Activated naive CD8-positive, alpha-beta T cell treated with anti-CD3 and anti-CD28 coated beads, Interleukin-2, amount 10 ng/mL, durations not matched to agents 7 days and 5 days (primary cell): Measurements from ENCODE around the gene CGA. TPM values are rescaled to one million over a fixed set of nuclear protein-coding genes. Genes with fewer than 3 reads are reported as not detected.

Experiments used
- ATAC-seq: fragments of 150-1000 bp; cut with Tn5 transposase; one replicate; pipeline ENCODE4 v1.10.0; 2021; ENCODE audit warnings: low read depth, moderate library complexity
- POLR2A ChIA-PET: fragments of 350-600 bp; sonication (Branson Sonifier 250); formaldehyde crosslinking; loops from one replicate; lab custom pipeline; 2021; ENCODE audit warnings: antibody characterized with exemption; lab: Charles Lee
- DNase-seq: peaks from one replicate; pipeline ENCODE4 v3.0.0; 2021
- H3K27ac Mint-ChIP-seq: one replicate; pipeline ENCODE4 v1.8.0; 2022; ENCODE audit warnings: mild to moderate bottlenecking, mixed read lengths
- H3K27me3 Mint-ChIP-seq: one replicate; pipeline ENCODE4 v1.8.0; 2022; ENCODE audit warnings: mild to moderate bottlenecking, moderate library complexity, mixed read lengths
- H3K36me3 Mint-ChIP-seq: one replicate; pipeline ENCODE4 v1.8.0; 2021; ENCODE audit warnings: mild to moderate bottlenecking, mixed read lengths
- H3K4me1 Mint-ChIP-seq: one replicate; pipeline ENCODE4 v1.8.0; 2021; ENCODE audit warnings: mixed read lengths
- H3K4me3 Mint-ChIP-seq: one replicate; pipeline ENCODE4 v1.8.0; 2022; ENCODE audit warnings: mild to moderate bottlenecking, moderate library complexity, mixed read lengths
- H3K9me3 Mint-ChIP-seq: one replicate; pipeline ENCODE4 v1.8.0; 2021; ENCODE audit warnings: mixed read lengths
- total RNA-seq, 2 experiments: library from RNA; stranded (reverse); gene quantifications; one replicate each; pipeline ENCODE4 v1.2.3, GENCODE V29; 2021

The CGA gene
- total RNA-seq, 2 experiments from 2014 or later, result not detected

- POLR2A ChIA-PET, result no interaction called here
- Mint-ChIP-seq H3K27ac (no peak overlapping the region), H3K36me3 (no peaks in the 10 kb centered on the region), H3K4me1 (no peaks in the 10 kb centered on the region), H3K4me3 (no peak overlapping the region), H3K9me3 (no peaks in the 10 kb centered on the region), H3K27me3 (peaks cover 27% of the 10 kb centered on the region)
- DNase-seq, result no peak
- no peak for ATAC-seq
Measured at GRCh38 chr6:87074101-87074621, 20.7 kb downstream of the CGA start.

DNA sequence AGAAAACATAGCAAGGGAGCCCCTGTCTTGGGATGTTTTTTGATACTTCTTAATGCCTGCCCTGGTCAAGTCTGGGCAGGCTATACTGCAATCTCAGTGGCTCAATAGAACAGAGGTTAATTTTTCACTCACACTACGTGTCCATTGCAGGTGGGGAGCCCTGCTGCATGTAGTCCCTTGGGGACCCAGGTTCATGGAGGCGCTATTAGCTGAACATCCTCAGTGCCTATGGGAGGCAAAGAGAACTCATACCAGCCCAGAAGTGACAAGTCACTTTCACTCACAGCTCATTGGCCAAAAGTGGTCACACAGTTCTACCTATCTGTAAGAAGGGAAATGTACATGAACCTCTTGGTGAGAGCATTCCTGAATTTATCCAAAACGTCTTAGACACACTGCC is 23.2 kb downstream of the CGA start:
- no peaks in the 10 kb centered on the region for H3K4me1 Mint-ChIP-seq
- POLR2A ChIA-PET, result no interaction called here
- no peak for ATAC-seq
- no peak overlapping the region for H3K27ac Mint-ChIP-seq
- DNase-seq, result no peak
- no peaks in the 10 kb centered on the region for H3K9me3 Mint-ChIP-seq
- H3K4me3 Mint-ChIP-seq, result no peak overlapping the region
- H3K27me3 Mint-ChIP-seq, result peaks cover 37% of the 10 kb centered on the region
- no peaks in the 10 kb centered on the region for H3K36me3 Mint-ChIP-seq

DNA sequence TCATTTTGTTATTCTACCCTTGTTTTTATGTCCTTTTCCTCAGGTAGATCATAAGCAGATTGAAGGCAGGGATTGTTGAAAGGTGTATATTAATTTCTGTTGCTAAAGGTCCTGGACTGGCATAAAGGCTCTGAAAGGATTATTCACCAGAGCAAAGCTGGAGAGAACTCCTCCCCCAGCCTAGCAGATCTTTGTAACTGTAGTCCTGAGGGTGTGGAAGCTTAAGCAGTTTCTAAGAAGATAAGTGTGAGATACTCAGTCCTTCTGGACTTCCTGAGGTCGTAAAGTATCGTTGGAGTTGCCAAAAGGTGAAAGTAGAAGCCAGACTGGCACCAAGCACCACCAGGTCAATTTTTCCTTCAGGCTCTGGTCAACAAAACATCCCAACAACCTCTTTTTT is 24.2 kb downstream of the CGA start:
- Mint-ChIP-seq H3K27me3 (peaks cover 40% of the 10 kb centered on the region), H3K4me1 (no peaks in the 10 kb centered on the region), H3K4me3 (no peak overlapping the region), H3K27ac (no peak overlapping the region), H3K9me3 (no peaks in the 10 kb centered on the region), H3K36me3 (no peaks in the 10 kb centered on the region)
- POLR2A ChIA-PET, result no interaction called here
- DNase-seq (no peak), ATAC-seq (no peak)

DNA sequence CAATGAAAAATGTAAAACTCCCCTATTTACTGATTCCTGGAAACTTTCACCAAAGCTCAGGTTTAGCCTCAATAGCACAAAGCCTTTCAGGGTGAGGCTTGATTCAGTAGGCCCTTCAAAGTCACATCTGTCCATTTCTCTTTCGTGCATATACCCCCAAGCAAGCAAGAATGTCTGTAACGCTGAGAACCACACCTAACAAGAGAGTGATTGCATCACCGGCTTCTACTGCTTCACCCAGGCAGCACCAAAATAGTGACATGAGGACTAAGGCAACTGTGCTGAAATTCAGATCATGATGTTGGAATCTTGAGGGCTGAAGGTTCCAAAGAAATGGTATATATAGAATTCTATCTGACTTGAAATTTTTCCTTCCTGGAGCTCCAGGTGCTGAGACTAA is 26.1 kb downstream of the CGA start:
- POLR2A ChIA-PET, result no interaction called here
- H3K27ac Mint-ChIP-seq, result no peak overlapping the region
- DNase-seq, result no peak

GRCh38 chr6:87066449-87067333 is 28.2 kb downstream of the CGA start:
- peaks cover 38% of the 10 kb centered on the region for H3K27me3 Mint-ChIP-seq
- POLR2A ChIA-PET, result no interaction called here
- no peaks in the 10 kb centered on the region for H3K9me3 Mint-ChIP-seq
- no peak overlapping the region for H3K27ac Mint-ChIP-seq
- H3K36me3 Mint-ChIP-seq, result no peaks in the 10 kb centered on the region
- H3K4me1 Mint-ChIP-seq, result no peaks in the 10 kb centered on the region
- DNase-seq (no peak), ATAC-seq (no peak)
- H3K4me3 Mint-ChIP-seq, result peak overlapping the region; percentile 2

More for the DNA sequence above, 26.1 kb downstream of the CGA start:
- Mint-ChIP-seq H3K9me3 (no peaks in the 10 kb centered on the region), H3K4me1 (no peaks in the 10 kb centered on the region), H3K4me3 (no peak overlapping the region), H3K36me3 (no peaks in the 10 kb centered on the region), H3K27me3 (peaks cover 42% of the 10 kb centered on the region)
- ATAC-seq, result no peak

GRCh38 chr6:87065117-87065516 is 29.8 kb downstream of the CGA start:
- POLR2A ChIA-PET, result no interaction called here
- DNase-seq, result no peak
- no peak overlapping the region for H3K27ac Mint-ChIP-seq

DNA sequence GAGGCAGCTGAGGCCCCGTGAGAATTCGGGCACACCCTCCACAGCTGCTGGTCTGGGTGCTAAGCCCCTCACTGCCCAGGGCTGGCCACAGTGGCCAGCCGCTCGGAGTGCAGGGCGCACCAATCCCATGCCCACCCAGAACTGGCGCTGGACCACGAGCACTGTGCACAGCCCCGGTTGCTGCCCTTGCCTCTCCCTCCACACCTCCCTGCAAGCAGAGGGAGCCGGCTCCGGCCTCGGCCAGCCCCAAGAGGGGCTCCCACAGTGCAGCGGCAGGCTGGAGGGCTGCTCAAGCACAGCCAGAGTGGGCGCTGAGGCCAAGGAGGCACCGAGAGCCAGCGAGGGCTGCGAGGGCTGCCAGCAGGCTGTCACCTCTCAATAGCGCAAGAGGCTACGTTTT is 35.0 kb downstream of the CGA start:
- H3K36me3 Mint-ChIP-seq, result no peaks in the 10 kb centered on the region

More at GRCh38 chr6:87065117-87065516, 29.8 kb downstream of the CGA start:
- Mint-ChIP-seq H3K36me3 (no peaks in the 10 kb centered on the region), H3K4me3 (no peak overlapping the region), H3K27me3 (peaks cover 30% of the 10 kb centered on the region), H3K9me3 (no peaks in the 10 kb centered on the region), H3K4me1 (no peaks in the 10 kb centered on the region)
- no peak for ATAC-seq

DNA sequence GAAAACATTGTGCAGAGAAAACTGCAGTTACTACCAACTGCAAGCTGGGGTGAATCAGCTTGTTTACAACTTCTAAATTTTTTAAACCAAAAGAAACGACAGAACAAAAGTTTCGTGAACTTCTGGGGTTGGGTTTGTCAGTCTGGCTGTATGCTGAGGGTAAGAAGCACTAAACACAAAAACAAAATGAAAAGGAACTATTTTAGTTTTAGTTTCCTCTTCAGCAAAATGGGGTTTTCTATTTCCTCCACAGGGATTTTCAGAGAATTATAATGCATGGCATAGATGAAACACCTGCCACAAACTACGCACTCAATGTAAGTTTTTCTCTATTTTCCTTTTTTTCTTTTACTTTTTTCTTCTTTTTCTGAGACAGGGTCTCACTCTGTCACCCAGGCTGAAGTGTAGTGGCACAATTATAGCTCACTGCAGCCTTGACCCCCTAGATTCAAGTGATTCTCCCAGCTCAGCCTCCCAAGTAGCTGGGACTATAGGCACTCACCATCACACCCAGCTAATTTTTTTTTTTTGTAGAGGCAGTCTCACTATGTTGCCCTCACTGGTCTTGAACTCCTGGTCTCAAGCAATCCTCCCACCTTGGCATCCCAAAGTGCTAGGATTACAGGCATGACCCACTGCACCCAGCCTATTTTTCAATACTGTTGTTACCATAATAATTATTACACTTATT is 40.6 kb downstream of the CGA start:
- Mint-ChIP-seq H3K27ac (no peak overlapping the region), H3K9me3 (no peaks in the 10 kb centered on the region), H3K4me1 (no peaks in the 10 kb centered on the region), H3K27me3 (peaks cover 18% of the 10 kb centered on the region), H3K4me3 (no peak overlapping the region), H3K36me3 (no peaks in the 10 kb centered on the region)
- no peak for DNase-seq
- no peak for ATAC-seq
- POLR2A ChIA-PET, result no interaction called here

More for the DNA sequence above, 35.0 kb downstream of the CGA start:
- ATAC-seq (no peak), DNase-seq (no peak)
- Mint-ChIP-seq H3K4me3 (no peak overlapping the region), H3K4me1 (no peaks in the 10 kb centered on the region), H3K27me3 (peaks cover 21% of the 10 kb centered on the region), H3K27ac (no peak overlapping the region), H3K9me3 (no peaks in the 10 kb centered on the region)
- POLR2A ChIA-PET, result no interaction called here

DNA sequence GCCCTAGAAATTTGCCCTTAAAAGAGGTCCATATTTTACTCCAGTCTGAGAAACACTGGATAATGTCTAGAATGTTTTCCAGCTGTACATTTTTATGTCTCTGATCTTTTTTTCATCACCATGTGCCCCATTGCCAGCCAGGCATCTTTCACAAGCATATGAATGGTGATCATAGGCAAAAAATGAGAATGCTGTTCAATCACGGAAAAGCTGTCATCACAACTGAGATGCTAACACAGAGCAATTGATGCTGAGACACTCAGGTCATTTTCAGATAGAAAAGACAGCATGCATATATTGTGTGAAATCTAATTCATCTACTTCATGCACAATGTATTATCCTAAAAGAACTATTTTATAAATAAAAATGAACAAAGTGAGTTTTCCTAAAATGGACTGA is 41.6 kb downstream of the CGA start:
- DNase-seq (no peak), ATAC-seq (no peak)
- no peaks in the 10 kb centered on the region for H3K36me3 Mint-ChIP-seq
- no peak overlapping the region for H3K27ac Mint-ChIP-seq
- no peak overlapping the region for H3K4me3 Mint-ChIP-seq
- H3K4me1 Mint-ChIP-seq, result no peaks in the 10 kb centered on the region
- H3K9me3 Mint-ChIP-seq, result no peaks in the 10 kb centered on the region
- peaks cover 20% of the 10 kb centered on the region for H3K27me3 Mint-ChIP-seq
- POLR2A ChIA-PET, result no interaction called here

GRCh38 chr6:87049779-87050178 is 45.1 kb downstream of the CGA start:
- POLR2A ChIA-PET, result no interaction called here
- Mint-ChIP-seq H3K4me3 (no peak overlapping the region), H3K27ac (no peak overlapping the region), H3K9me3 (no peaks in the 10 kb centered on the region), H3K36me3 (no peaks in the 10 kb centered on the region), H3K4me1 (no peaks in the 10 kb centered on the region), H3K27me3 (peaks cover 14% of the 10 kb centered on the region)
- DNase-seq (no peak), ATAC-seq (no peak)

DNA sequence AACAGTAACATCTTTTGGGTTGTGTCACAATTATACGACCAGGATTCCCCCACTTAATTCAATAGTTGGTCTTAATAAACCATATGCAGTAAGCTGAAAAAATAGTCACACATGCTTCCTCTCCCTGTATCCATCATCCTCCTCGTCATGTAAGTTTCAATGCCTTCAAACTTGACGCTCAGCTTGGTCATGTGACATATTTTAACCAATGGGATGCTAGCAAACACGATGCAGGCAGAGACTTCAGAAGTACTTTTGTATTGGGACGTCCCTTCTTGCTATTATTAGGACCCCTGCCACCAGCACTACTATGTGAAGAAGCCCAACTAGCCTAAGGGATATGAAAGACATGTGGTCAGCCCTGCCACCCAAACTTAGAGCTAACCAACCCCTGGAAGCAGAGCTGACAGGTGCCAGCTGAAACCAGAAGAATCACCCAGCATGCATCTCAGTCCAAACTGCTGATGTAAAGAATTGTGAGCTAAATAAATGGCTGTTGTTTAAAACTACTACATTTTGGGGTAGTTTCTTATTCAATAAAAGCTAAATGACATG is 49.3 kb downstream of the CGA start:
- H3K36me3 Mint-ChIP-seq, result no peaks in the 10 kb centered on the region
- DNase-seq, result no peak
- no peaks in the 10 kb centered on the region for H3K9me3 Mint-ChIP-seq
- H3K27ac Mint-ChIP-seq, result no peak overlapping the region
- H3K4me3 Mint-ChIP-seq, result no peak overlapping the region
- H3K4me1 Mint-ChIP-seq, result no peaks in the 10 kb centered on the region
- H3K27me3 Mint-ChIP-seq, result peaks cover 11% of the 10 kb centered on the region
- no peak for ATAC-seq
- POLR2A ChIA-PET, result no interaction called here

DNA sequence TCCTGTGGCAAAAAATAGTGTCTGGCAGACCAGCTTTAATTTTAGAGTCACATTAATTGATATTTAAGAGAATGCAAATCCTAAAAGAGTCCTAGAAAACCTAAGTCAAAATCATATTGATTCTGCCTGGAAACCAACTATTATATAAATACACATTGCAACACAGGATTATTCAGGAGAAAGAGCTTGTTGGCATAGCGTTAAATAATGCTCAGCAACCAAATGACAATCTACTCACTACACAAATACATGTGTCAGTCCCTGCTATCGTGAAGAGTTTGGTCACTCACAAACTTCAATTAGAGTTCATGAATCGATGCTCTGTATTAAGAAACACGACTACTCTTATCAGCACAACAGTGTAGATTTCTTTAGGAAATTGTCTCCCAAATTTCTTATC is 54.2 kb downstream of the CGA start:
- no peak for ATAC-seq

More for the DNA sequence above, 54.2 kb downstream of the CGA start:
- Mint-ChIP-seq H3K4me3 (no peak overlapping the region), H3K27ac (no peak overlapping the region), H3K4me1 (no peaks in the 10 kb centered on the region), H3K27me3 (peaks cover 5% of the 10 kb centered on the region), H3K9me3 (no peaks in the 10 kb centered on the region), H3K36me3 (no peaks in the 10 kb centered on the region)
- POLR2A ChIA-PET, result no interaction called here
- DNase-seq, result no peak
